GM06990 (cell line): Measurements from ENCODE around the gene WFIKKN1.

Experiments
- DNase-seq: peaks from one replicate; pipeline ENCODE4 v3.0.0-alpha.2; 2011; ENCODE audit not compliant: insufficient read length; ENCODE audit errors: extremely low read depth
- H3K27me3 ChIP-seq: replicated peaks from 2 replicates; pipeline ENCODE4 v1.6.0; 2011; ENCODE audit warnings: low read length; ENCODE audit not compliant: control insufficient read depth, insufficient read depth
- H3K36me3 ChIP-seq: 2 replicates; pipeline ENCODE4 v1.5.1; 2011; ENCODE audit warnings: low read length; ENCODE audit not compliant: control insufficient read depth, insufficient read depth
- H3K4me3 ChIP-seq: replicated peaks from 2 replicates; pipeline ENCODE4 v1.5.1; 2011; ENCODE audit warnings: low read depth, mild to moderate bottlenecking, control low read depth, low read length
- CTCF ChIP-seq: IDR thresholded peaks from 2 replicates; pipeline ENCODE4 v1.5.1; 2011; ENCODE audit warnings: low read length, control low read depth, mild to moderate bottlenecking, inconsistent platforms; ENCODE audit not compliant: insufficient read depth, poor library complexity, severe bottlenecking

WFIKKN1 gene

GRCh38 chr16:657487-657886 lies 26.7 kb downstream of the WFIKKN1 start:
- no peak for DNase-seq
- Histone ChIP-seq H3K36me3 (peaks cover 7% of the 10 kb centered on the region), H3K4me3 (no peak overlapping the region), H3K27me3 (no peaks in the 10 kb centered on the region)
- no peak for TF ChIP-seq CTCF

- DNase-seq = no peak
- TF ChIP-seq CTCF = peak; percentile 15
- Histone ChIP-seq H3K36me3 (peaks cover 4% of the 10 kb centered on the region; the same call in 1 of the 2 replicates), H3K4me3 (no peak overlapping the region), H3K27me3 (no peaks in the 10 kb centered on the region)
Measured at GRCh38 chr16:658679-659571, 28.1 kb downstream of the WFIKKN1 start.

GRCh38 chr16:659618-660017 lies 28.8 kb downstream of the WFIKKN1 start:
- no peak overlapping the region for H3K4me3 ChIP-seq
- no peak for TF ChIP-seq CTCF
- peaks cover 4% of the 10 kb centered on the region; the same call in 1 of the 2 replicates for H3K36me3 ChIP-seq
- no peaks in the 10 kb centered on the region for H3K27me3 ChIP-seq
- no peak for DNase-seq

GRCh38 chr16:660132-660458 lies 29.3 kb downstream of the WFIKKN1 start:
- TF ChIP-seq CTCF = no peak

GRCh38 chr16:660459-661183 lies 29.8 kb downstream of the WFIKKN1 start:
- H3K36me3 ChIP-seq = peaks cover 4% of the 10 kb centered on the region; the same call in 1 of the 2 replicates
- H3K27me3 ChIP-seq = no peaks in the 10 kb centered on the region
- peak; percentile 79 for DNase-seq
- H3K4me3 ChIP-seq = peak overlapping the region; percentile 10
- peak; percentile 54 for TF ChIP-seq CTCF

More at GRCh38 chr16:660132-660458, 29.3 kb downstream of the WFIKKN1 start:
- Histone ChIP-seq H3K27me3 (no peaks in the 10 kb centered on the region), H3K4me3 (no peak overlapping the region; the same call in 1 of the 2 replicates), H3K36me3 (peaks cover 4% of the 10 kb centered on the region; the same call in 1 of the 2 replicates)
- DNase-seq = no peak
